ENCODE data around the gene FAM186B. TPM values are rescaled to one million over a fixed set of nuclear protein-coding genes. Genes with fewer than 3 reads are reported as not detected.

Gene FAM186B
- total RNA-seq, 4 donors from 2014 or later, result 0.42 to 0.98 (median 0.44) TPM; not detected in 1

GRCh38 chr12:49552899-49553298 lies 52.5 kb downstream of the FAM186B start:
- Histone ChIP-seq H3K4me3 (no peak overlapping the region), H3K36me3 (peaks cover 0 to 26% (median 0%) of the 10 kb centered on the region in 3 donors), H3K27me3 (peaks cover 0 to 11% of the 10 kb centered on the region in 2 donors), H3K4me1 (peaks cover 0 to 14% (median 13%) of the 10 kb centered on the region in 4 donors), H3K9me3 (no peaks in the 10 kb centered on the region), H3K27ac (no peak overlapping the region)
- 83 to 88% methylated on average over 8 of the region's 8 CpGs for WGBS, 2 donors
- no peak for DNase-seq (ENCODE audit: low spot score in 2 of 2)
- TF ChIP-seq EP300 (IDR thresholded peaks at IDR 0.05) (no peak), CTCF (IDR thresholded peaks at IDR 0.05) (no peak), POLR2A (IDR thresholded peaks at IDR 0.05) (no peak)

DNA sequence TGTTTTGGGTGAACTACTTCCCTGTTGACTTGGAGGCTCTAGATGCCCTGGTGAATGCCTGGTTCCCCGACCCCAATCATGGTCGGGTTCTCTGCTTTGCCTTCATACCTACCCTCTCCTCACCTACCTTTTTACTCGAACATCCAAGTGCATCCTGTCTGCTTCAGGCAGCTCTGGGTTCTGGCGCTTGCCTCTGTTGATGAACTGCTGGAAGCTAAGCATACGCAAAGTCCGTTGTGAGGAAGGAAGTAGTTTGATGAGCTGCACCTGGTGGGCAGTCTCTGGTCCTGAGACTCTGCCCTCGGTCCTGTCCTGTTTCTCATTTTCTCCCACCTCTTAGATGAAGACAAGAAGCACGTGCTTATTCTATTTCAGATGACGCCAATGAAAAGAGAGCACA lies 53.0 kb downstream of the FAM186B start:
- TF ChIP-seq EP300 (IDR thresholded peaks at IDR 0.05) (no peak), POLR2A (IDR thresholded peaks at IDR 0.05) (no peak), CTCF (IDR thresholded peaks at IDR 0.05) (no peak)
- Histone ChIP-seq H3K4me1 (peaks cover 0 to 14% (median 13%) of the 10 kb centered on the region in 4 donors), H3K4me3 (no peak overlapping the region), H3K9me3 (no peaks in the 10 kb centered on the region), H3K36me3 (peaks cover 0 to 21% (median 0%) of the 10 kb centered on the region in 3 donors), H3K27ac (no peak overlapping the region), H3K27me3 (peaks cover 0 to 15% of the 10 kb centered on the region in 2 donors)
- 68% methylated on average over 9 of the region's 9 CpGs for WGBS, 2 donors
- DNase-seq (ENCODE audit: low spot score in 2 of 2), result no peak

- Histone ChIP-seq H3K4me3 (no peak overlapping the region), H3K27ac (no peak overlapping the region), H3K27me3 (peaks cover 0 to 20% of the 10 kb centered on the region in 2 donors), H3K4me1 (peaks cover 0 to 14% (median 13%) of the 10 kb centered on the region in 4 donors), H3K9me3 (no peaks in the 10 kb centered on the region), H3K36me3 (peaks cover 0 to 17% (median 0%) of the 10 kb centered on the region in 3 donors)
- WGBS, 2 donors, result 64 to 73% methylated on average over 7 of the region's 7 CpGs
- no peak for TF ChIP-seq CTCF (IDR thresholded peaks at IDR 0.05)
- TF ChIP-seq POLR2A (IDR thresholded peaks at IDR 0.05), result no peak
- TF ChIP-seq EP300 (IDR thresholded peaks at IDR 0.05), result no peak
- DNase-seq (ENCODE audit: low spot score in 2 of 2), result no peak
These were observed 53.4 kb downstream of the FAM186B start for GRCh38 chr12:49552014-49552413.

- H3K36me3 ChIP-seq, result peaks cover 0 to 4% (median 0%) of the 10 kb centered on the region in 3 donors
- H3K27me3 ChIP-seq, result peaks cover 0 to 32% of the 10 kb centered on the region in 2 donors
- WGBS, 2 donors, result 83 to 86% methylated on average over 6 of the region's 6 CpGs
- no peak overlapping the region for H3K27ac ChIP-seq
- no peak for DNase-seq (ENCODE audit: low spot score in 2 of 2)
- TF ChIP-seq CTCF (IDR thresholded peaks at IDR 0.05), result no peak
- no peak for TF ChIP-seq POLR2A (IDR thresholded peaks at IDR 0.05)
- TF ChIP-seq EP300 (IDR thresholded peaks at IDR 0.05), result no peak
- no peaks in the 10 kb centered on the region for H3K9me3 ChIP-seq
- peaks cover 0 to 14% (median 13%) of the 10 kb centered on the region in 4 donors for H3K4me1 ChIP-seq
- no peak overlapping the region for H3K4me3 ChIP-seq
These were observed 54.7 kb downstream of the FAM186B start for GRCh38 chr12:49550693-49551252.
